Measurements from ENCODE around the gene FA2H. TPM values are rescaled to one million over a fixed set of nuclear protein-coding genes. Genes with fewer than 3 reads are reported as not detected.
"Not testable (repeated sequence)": the region's sequence is repeated elsewhere in the genome, so short reads cannot be mapped to it uniquely, and the experiment has no call there.

Gene FA2H
- total RNA-seq, 2 experiments from 2014 or later = not detected

GRCh38 chr16:74679983-74680382 is 94.6 kb downstream of the FA2H start:
- Mint-ChIP-seq H3K36me3 (ENCODE audit: low read depth) (peaks cover 23% of the 10 kb centered on the region), H3K27me3 (no peaks in the 10 kb centered on the region), H3K4me3 (no peak overlapping the region), H3K9me3 (no peaks in the 10 kb centered on the region), H3K4me1 (ENCODE audit: low read depth) (peaks cover 2% of the 10 kb centered on the region), H3K27ac (no peak overlapping the region)
- TF ChIP-seq, protein P1, sequence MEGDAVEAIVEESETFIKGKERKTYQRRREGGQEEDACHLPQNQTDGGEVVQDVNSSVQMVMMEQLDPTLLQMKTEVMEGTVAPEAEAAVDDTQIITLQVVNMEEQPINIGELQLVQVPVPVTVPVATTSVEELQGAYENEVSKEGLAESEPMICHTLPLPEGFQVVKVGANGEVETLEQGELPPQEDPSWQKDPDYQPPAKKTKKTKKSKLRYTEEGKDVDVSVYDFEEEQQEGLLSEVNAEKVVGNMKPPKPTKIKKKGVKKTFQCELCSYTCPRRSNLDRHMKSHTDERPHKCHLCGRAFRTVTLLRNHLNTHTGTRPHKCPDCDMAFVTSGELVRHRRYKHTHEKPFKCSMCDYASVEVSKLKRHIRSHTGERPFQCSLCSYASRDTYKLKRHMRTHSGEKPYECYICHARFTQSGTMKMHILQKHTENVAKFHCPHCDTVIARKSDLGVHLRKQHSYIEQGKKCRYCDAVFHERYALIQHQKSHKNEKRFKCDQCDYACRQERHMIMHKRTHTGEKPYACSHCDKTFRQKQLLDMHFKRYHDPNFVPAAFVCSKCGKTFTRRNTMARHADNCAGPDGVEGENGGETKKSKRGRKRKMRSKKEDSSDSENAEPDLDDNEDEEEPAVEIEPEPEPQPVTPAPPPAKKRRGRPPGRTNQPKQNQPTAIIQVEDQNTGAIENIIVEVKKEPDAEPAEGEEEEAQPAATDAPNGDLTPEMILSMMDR (IDR thresholded peaks at IDR 0.05) = no peak
- no peak for DNase-seq
- ChIA-PET CTCF (interaction anchor here (1.2 kb wide), 1 partner anchor 84 kb away, joined by 3 read pairs; no protein-coding TSS in a partner anchor), POLR2A (interaction anchor here (1.2 to 2.9 kb wide), 3 partner anchors 13 to 22 kb away, joined by 3 to 24 read pairs (median 5); partner anchors contain the start of genes MLKL and RFWD3)
- intact Hi-C loops (cut with micrococcal nuclease) = no loop called here
- no peak for ATAC-seq

GRCh38 chr16:74677868-74678267 is 96.8 kb downstream of the FA2H start:
- DNase-seq (no peak), ATAC-seq (no peak)
- Mint-ChIP-seq H3K4me3 (no peak overlapping the region), H3K4me1 (ENCODE audit: low read depth) (no peaks in the 10 kb centered on the region), H3K36me3 (ENCODE audit: low read depth) (peaks cover 21% of the 10 kb centered on the region), H3K27ac (no peak overlapping the region), H3K9me3 (no peaks in the 10 kb centered on the region), H3K27me3 (no peaks in the 10 kb centered on the region)
- POLR2A ChIA-PET = interaction anchor here (1.1 kb wide), 1 partner anchor 11 kb away, joined by 3 read pairs; the partner anchor contains the start of gene RFWD3
- CTCF ChIA-PET = no interaction called here
- TF ChIP-seq, protein P1 (IDR thresholded peaks at IDR 0.05) = no peak
- intact Hi-C loops (cut with micrococcal nuclease) = no loop called here

DNA sequence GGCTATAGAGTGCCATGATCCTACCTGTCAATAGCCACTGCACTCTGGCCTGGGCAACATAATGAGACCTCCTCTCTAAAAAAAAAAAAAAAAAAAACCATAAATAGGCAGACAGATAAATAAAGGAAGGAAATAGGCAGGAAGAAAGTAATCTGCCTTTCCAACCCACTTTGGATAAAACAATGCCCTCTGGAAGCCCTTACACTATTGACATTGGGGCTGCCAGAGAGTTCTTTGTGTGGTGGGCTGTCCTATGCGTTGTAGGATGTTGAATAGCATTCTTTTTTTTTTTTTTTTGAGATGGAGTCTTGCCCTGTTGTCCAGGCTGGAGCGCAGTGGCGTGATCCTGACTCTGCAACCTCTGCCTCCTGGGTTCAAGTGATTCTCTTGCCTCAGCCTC is 100.7 kb downstream of the FA2H start:
- Mint-ChIP-seq H3K36me3 (ENCODE audit: low read depth) (peaks cover 28% of the 10 kb centered on the region), H3K27ac (no peak overlapping the region), H3K27me3 (no peaks in the 10 kb centered on the region), H3K4me1 (ENCODE audit: low read depth) (no peaks in the 10 kb centered on the region), H3K4me3 (no peak overlapping the region), H3K9me3 (no peaks in the 10 kb centered on the region)
- TF ChIP-seq, protein P1 (IDR thresholded peaks at IDR 0.05) = no peak
- ATAC-seq (no peak), DNase-seq (no peak)
- CTCF ChIA-PET = no interaction called here
- POLR2A ChIA-PET = no interaction called here
- intact Hi-C loops (cut with micrococcal nuclease) = no loop called here

DNA sequence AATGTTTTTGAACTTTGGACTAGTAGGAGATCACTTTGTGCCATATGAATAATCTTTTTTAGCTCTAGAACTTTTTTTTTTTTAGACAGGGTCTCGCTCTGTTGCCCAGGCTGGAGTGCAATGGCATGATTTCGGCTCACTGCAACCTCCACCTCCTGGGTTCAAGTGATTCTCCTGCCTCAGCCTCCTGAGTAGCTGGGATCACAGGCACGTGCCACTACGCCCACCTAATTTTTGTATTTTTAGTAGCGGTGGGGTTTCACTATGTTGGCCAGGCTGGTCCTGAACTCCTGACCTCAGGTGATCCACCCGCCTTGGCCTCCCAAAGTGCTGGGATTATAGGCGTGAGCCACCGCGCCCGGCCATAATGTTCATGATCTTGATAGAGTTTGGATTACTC is 105.7 kb downstream of the FA2H start:
- H3K27ac Mint-ChIP-seq; CTCF ChIA-PET; DNase-seq; H3K27me3 Mint-ChIP-seq; H3K9me3 Mint-ChIP-seq; H3K4me3 Mint-ChIP-seq; intact Hi-C loops (cut with micrococcal nuclease); ATAC-seq: not testable (repeated sequence)
- peaks cover 33% of the 10 kb centered on the region for H3K36me3 Mint-ChIP-seq (ENCODE audit: low read depth)
- peaks cover 19% of the 10 kb centered on the region for H3K4me1 Mint-ChIP-seq (ENCODE audit: low read depth)
- POLR2A ChIA-PET = interaction anchor here (0.6 to 5.7 kb wide), 5 partner anchors 10 to 35 kb away, joined by 3 to 55 read pairs (median 24); partner anchors contain the start of gene MLKL

DNA sequence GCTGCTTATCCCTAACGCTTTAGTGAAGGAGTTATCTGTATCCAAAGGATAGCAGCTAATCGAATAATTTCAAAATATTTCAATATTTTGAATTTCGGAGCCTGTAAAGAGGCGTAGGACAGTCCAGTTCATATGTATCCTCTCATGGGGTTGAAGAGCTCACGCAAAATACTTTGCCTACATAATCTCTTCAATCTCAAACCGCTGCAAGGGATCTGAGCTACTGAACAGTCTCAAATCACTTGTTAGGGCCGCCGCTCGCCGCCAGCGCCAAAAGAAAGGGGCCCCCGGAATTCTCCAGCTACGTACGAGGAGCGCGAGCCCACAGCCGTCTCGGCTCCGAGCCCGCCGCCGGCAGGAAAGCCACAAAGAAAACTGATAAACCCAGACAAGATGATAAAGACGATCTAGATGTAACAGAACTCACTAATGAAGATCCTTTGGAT is 107.3 kb downstream of the FA2H start:
- intact Hi-C loops (cut with micrococcal nuclease) = no loop called here
- TF ChIP-seq, protein P1 (IDR thresholded peaks at IDR 0.05) = no peak
- DNase-seq = peak; percentile 60
- POLR2A ChIA-PET = interaction anchor here (0.6 to 5.7 kb wide), 18 partner anchors 8 to 85 kb away, joined by 3 to 55 read pairs (median 6); partner anchors contain the start of genes GLG1 and MLKL
- no peaks in the 10 kb centered on the region for H3K27me3 Mint-ChIP-seq
- CTCF ChIA-PET = interaction anchor here (1.0 to 2.4 kb wide), 5 partner anchors 8 to 60 kb away, joined by 3 to 10 read pairs (median 4); partner anchors contain the start of gene MLKL
- H3K9me3 Mint-ChIP-seq = no peaks in the 10 kb centered on the region
- peak overlapping the region; percentile 98 for H3K27ac Mint-ChIP-seq
- ATAC-seq = peak; percentile 7
- H3K4me3 Mint-ChIP-seq = peak overlapping the region; percentile 85
- peaks cover 33% of the 10 kb centered on the region for H3K4me1 Mint-ChIP-seq (ENCODE audit: low read depth)
- H3K36me3 Mint-ChIP-seq (ENCODE audit: low read depth) = peaks cover 41% of the 10 kb centered on the region

Measured in activated CD8-positive, alpha-beta T cell treated with anti-CD3 and anti-CD28 coated beads for 36 hours (primary cell).